HepG2 (cell line): ENCODE measurements around the gene ESRP2. TPM values are rescaled to one million over a fixed set of nuclear protein-coding genes. Genes with fewer than 3 reads are reported as not detected.
A peak's percentile ranks its signal among the peaks of the same experiment; 100 is the strongest.

Experiments
- ATF7 ChIP-seq, 2 experiments: fragments of 450-650 bp in 1 of 2; sonication (generic) in 1 of 2; formaldehyde crosslinking in 1 of 2; IDR thresholded peaks; 2 replicates each; pipeline versions ENCODE4 v1.4.0 to v1.6.1; 2016 to 2020; ENCODE audit warnings: antibody characterized with exemption in 1 of 2, mild to moderate bottlenecking in 1 of 2, missing genetic modification reagents in 1 of 2
- HBP1 ChIP-seq: IDR thresholded peaks from 2 replicates; pipeline ENCODE4 v1.6.1; 2016; ENCODE audit warnings: low read depth, control low read depth
- HNRNPLL ChIP-seq: fragments of 200-400 bp; formaldehyde crosslinking; IDR thresholded peaks from 2 replicates; pipeline ENCODE4 v1.6.1; 2017; ENCODE audit warnings: mild to moderate bottlenecking, low read depth, low read length; ENCODE audit not compliant: poor library complexity, severe bottlenecking
- KDM6A ChIP-seq: IDR thresholded peaks from 2 replicates; pipeline ENCODE4 v1.6.1; 2016; ENCODE audit warnings: low read depth
- NFAT5 ChIP-seq: sonication (generic); formaldehyde crosslinking; IDR thresholded peaks from 2 replicates; pipeline ENCODE4 v1.4.0; 2020; ENCODE audit warnings: missing genetic modification reagents
- RARG ChIP-seq: sonication (generic); formaldehyde crosslinking; IDR thresholded peaks from 2 replicates; pipeline ENCODE4 v1.4.0; 2020; ENCODE audit warnings: low read depth, mild to moderate bottlenecking, missing genetic modification reagents
- SIX4 ChIP-seq: sonication (generic); formaldehyde crosslinking; IDR thresholded peaks from 2 replicates; pipeline ENCODE4 v1.4.0; 2020; ENCODE audit warnings: missing genetic modification reagents
- TCF7L2 ChIP-seq: IDR thresholded peaks from 2 replicates; pipeline ENCODE4 v1.6.1; 2011; ENCODE audit warnings: mild to moderate bottlenecking, low read depth, low read length, moderate library complexity
- ZFP36L1 ChIP-seq: sonication (generic); formaldehyde crosslinking; IDR thresholded peaks from 2 replicates; pipeline ENCODE4 v1.8.0; 2022; ENCODE audit warnings: mild to moderate bottlenecking, missing genetic modification reagents, moderate library complexity
- ZFP37 ChIP-seq: sonication (generic); formaldehyde crosslinking; IDR thresholded peaks from 2 replicates; pipeline ENCODE4 v1.4.0; 2020; ENCODE audit warnings: missing genetic modification reagents, borderline replicate concordance
- ZNF253 ChIP-seq: sonication (generic); formaldehyde crosslinking; IDR thresholded peaks from 2 replicates; pipeline ENCODE4 v1.8.0; 2022; ENCODE audit warnings: mild to moderate bottlenecking, missing genetic modification reagents, borderline replicate concordance
- ZNF275 ChIP-seq: sonication (generic); formaldehyde crosslinking; IDR thresholded peaks from 2 replicates; pipeline ENCODE4 v1.8.0; 2022; ENCODE audit warnings: missing genetic modification reagents, mild to moderate bottlenecking, inconsistent platforms, borderline replicate concordance
- ZNF574 ChIP-seq: sonication (generic); formaldehyde crosslinking; IDR thresholded peaks from 2 replicates; pipeline ENCODE4 v1.4.0; 2020; ENCODE audit warnings: missing genetic modification reagents
- ZNF615 ChIP-seq: sonication (generic); formaldehyde crosslinking; IDR thresholded peaks from 2 replicates; pipeline ENCODE4 v1.5.0; 2020; ENCODE audit warnings: mild to moderate bottlenecking, missing genetic modification reagents, borderline replicate concordance
- ZNF652 ChIP-seq: IDR thresholded peaks from 2 replicates; pipeline ENCODE4 v1.6.1; 2016; ENCODE audit warnings: low read depth, borderline replicate concordance
- ZNF7 ChIP-seq: IDR thresholded peaks from 2 replicates; pipeline ENCODE4 v1.6.1; 2016; ENCODE audit warnings: missing biosample characterization, missing genetic modification reagents
- ZNF772 ChIP-seq: sonication (generic); formaldehyde crosslinking; IDR thresholded peaks from 2 replicates; pipeline ENCODE4 v1.5.0; 2020; ENCODE audit warnings: mild to moderate bottlenecking, missing genetic modification reagents
- ZNF891 ChIP-seq: sonication (generic); formaldehyde crosslinking; IDR thresholded peaks from 2 replicates; pipeline ENCODE4 v1.5.0; 2020; ENCODE audit warnings: mild to moderate bottlenecking, missing genetic modification reagents
- polyA plus RNA-seq, 8 experiments: library from polyadenylated mRNA; depleted of rRNA in 3 of 8; stranded (reverse) in 7 of 8; unstranded in 1 of 8; fragments of >200 nt; fragmentation: Illumina TruSeq in 4 of 8; extraction: Trizol in 4 of 8; gene quantifications; 2 replicates each; pipeline versions ENCODE4 v1.2.1 to v1.2.3, GENCODE V29; 2011 to 2016; ENCODE audit warnings: low read depth in 4 of 8, missing spikeins in 1 of 8, mixed read lengths in 1 of 8; ENCODE audit not compliant: insufficient read depth in 1 of 8
- total RNA-seq, 5 experiments: library from RNA; depleted of rRNA; stranded (reverse); fragments of >200 nt; fragmentation: Illumina TruSeq; extraction: Trizol; gene quantifications; 2 replicates each; pipeline ENCODE4 v1.2.3, GENCODE V29; 2016; ENCODE audit warnings: low read depth in 1 of 5

ESRP2 gene
- total and polyA plus RNA-seq, 2 of the 13 experiments (the other 11 are each of a cell fraction or from before 2014, with no cell fraction given) = 21.1 to 32.4 TPM

DNA sequence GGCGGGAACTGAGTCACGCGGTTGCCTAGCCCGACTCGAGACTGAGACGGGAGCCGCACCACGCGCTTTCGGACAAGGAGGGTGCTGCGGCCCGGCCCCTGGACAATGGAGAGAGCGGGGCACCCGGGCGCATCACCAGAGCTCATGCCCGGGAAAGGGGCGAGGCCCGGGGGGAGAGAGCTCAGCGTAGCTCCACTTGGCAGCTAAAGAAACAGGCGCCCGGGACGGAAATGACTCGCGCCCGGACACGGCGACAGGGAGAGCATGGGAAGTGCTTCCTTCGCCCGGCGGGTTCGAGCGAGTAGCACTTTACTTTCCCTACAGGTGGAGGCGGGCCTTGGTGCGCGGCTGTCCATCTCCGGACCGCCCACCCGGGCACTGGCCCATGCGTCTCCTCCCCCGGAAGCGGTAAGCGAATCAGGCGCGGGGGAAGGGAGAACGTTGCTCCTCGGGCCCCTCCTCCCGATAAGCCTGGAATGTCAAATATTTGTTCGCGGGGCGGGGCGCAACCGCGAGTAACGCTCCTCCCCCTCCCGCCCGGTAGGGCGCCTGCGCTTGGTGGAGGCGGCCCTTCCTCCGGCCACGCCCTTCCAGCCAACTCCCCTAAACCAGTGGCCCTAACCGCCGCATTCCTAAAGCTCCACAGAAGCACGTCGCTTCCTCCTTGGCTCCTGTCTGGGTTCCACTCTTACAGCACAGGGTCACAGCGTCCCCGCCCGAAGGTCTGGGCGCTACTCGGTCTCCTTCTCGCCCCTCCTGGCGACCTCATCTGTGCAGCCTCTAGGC, 1.5 kb upstream of the ESRP2 start (continued):
- TF ChIP-seq ZNF574 (CRISPR knock-in tag) (peak; percentile 75), ZFP37 (peak; percentile 43; the same call in 1 of the 2 replicates), ZNF891 (peak; percentile 57; the same call in 1 of the 2 replicates), ZNF275 (CRISPR knock-in tag) (peak; percentile 53; the same call in 1 of the 2 replicates), TCF7L2 (no peak), ZNF652 (CRISPR knock-in tag) (no peak), ZNF7 (CRISPR knock-in tag) (no peak), KDM6A (CRISPR knock-in tag) (peak; percentile 83), HBP1 (peak; percentile 87), ZNF615 (CRISPR knock-in tag) (peak; percentile 50; the same call in 1 of the 2 replicates), ZFP36L1 (CRISPR knock-in tag) (peak; percentile 41; the same call in 1 of the 2 replicates), RARG (no peak), SIX4 (peak; percentile 28; the same call in 1 of the 2 replicates), ATF7 (IDR thresholded peaks at IDR 0.05) (no peak; the same call in 1 of the 2 replicates), ATF7 (CRISPR knock-in tag; IDR thresholded peaks at IDR 0.05) (no peak), NFAT5 (CRISPR knock-in tag) (peak; percentile 75; the same call in 1 of the 2 replicates), ZNF253 (CRISPR knock-in tag) (no peak), HNRNPLL (peak; percentile 89), ZNF772 (CRISPR knock-in tag) (peak; percentile 93)
